ENCODE data around the gene LDHB.

The LDHB gene

DNA sequence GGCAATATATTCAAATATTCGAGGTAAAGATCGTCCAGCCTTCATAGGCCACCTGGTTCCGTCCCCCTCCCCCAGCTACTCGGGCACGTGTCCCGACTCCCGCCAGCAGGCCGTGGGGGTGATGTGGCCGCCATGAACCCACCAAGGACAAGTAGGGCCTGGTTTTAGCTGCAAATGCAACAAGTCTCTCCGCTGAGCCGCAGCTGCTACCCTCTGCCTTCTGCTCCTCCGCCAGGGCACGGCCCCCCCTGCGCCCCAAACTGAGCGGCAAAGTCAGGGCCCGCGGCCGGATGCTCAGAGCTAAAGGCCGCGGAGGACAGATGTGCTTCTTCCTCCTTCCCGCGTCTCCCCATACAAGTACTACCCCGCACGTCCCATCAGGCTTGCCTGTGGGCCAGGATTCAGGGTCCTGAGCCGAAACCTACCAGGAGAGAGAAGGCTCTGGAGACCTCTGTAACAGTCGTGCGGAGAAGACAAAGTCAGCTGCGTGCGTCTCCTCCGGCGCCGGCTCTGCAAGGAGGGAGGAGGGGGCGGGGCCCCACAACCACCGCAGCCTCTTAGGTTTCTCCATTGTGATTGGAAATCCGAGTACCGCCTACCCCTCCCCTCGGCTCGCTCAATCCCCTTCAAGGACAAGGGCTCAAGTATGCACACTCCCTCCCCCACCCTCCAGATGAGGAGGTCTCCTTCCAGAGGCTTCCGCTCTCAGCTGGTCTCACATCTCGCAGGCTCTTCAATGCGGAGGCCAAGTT is at the start of gene LDHB:
TSS of gene LDHB (minus strand) at position 517 of the 752 bp plus-strand sequence. CDS start 3,171 bp downstream, outside the sequence.
- Histone ChIP-seq H3K4me2 (peak within 1 kb of the TSS; percentile 89), H3K4me1 (ENCODE audit: low read depth, poor library complexity, severe bottlenecking) (peaks cover 28% of the 10 kb centered on the region), H3K79me2 (ENCODE audit: insufficient read depth, low read depth) (peaks cover 47% of the 10 kb centered on the region), H4K20me1 (ENCODE audit: insufficient read depth) (peaks cover 18% of the 10 kb centered on the region), H3K36me3 (ENCODE audit: insufficient read depth) (peaks cover 21% of the 10 kb centered on the region; the same call in 1 of the 2 replicates), H3K27ac (peak within 1 kb of the TSS; percentile 93), H3K27me3 (ENCODE audit: insufficient read depth, low read depth) (no peaks in the 10 kb centered on the region), H3K9ac (peak within 1 kb of the TSS; percentile 96), H3K4me3 (IDR thresholded peaks at IDR 0.05; ENCODE audit: insufficient read depth, low read depth, low read length) (peak within 1 kb of the TSS; percentile 52), H2AFZ (ENCODE audit: low read depth) (peak within 1 kb of the TSS; percentile 86)
- TF ChIP-seq, protein P1, sequence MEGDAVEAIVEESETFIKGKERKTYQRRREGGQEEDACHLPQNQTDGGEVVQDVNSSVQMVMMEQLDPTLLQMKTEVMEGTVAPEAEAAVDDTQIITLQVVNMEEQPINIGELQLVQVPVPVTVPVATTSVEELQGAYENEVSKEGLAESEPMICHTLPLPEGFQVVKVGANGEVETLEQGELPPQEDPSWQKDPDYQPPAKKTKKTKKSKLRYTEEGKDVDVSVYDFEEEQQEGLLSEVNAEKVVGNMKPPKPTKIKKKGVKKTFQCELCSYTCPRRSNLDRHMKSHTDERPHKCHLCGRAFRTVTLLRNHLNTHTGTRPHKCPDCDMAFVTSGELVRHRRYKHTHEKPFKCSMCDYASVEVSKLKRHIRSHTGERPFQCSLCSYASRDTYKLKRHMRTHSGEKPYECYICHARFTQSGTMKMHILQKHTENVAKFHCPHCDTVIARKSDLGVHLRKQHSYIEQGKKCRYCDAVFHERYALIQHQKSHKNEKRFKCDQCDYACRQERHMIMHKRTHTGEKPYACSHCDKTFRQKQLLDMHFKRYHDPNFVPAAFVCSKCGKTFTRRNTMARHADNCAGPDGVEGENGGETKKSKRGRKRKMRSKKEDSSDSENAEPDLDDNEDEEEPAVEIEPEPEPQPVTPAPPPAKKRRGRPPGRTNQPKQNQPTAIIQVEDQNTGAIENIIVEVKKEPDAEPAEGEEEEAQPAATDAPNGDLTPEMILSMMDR (conservative IDR thresholded peaks at IDR 0.05; ENCODE audit: low read depth, low read length), result no peak

DNA sequence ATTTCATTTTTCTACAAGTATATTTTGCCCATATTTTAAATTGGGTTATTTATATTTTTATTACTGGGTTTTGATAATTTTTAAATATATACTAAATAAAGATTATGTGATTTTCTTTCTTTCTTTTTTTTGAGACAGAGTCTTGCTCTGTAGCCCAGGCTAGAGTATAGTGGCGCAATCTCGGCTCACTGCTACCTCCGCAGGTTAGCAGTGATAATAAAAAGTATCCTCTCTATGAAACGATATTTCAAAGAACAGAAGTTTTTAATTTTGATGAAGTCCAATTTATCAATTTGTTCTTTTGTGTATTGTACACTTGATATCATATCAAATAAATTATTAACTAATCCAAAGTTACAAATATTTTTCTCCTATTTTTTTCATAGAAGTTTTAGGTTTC is 47.2 kb upstream of the LDHB start:
- H2AFZ ChIP-seq (ENCODE audit: low read depth), result no peak overlapping the region
- H3K27ac ChIP-seq, result no peak overlapping the region
- no peak overlapping the region for H3K4me2 ChIP-seq
- no peaks in the 10 kb centered on the region for H4K20me1 ChIP-seq (ENCODE audit: insufficient read depth)
- H3K79me2 ChIP-seq (ENCODE audit: insufficient read depth, low read depth), result no peaks in the 10 kb centered on the region
- no peak overlapping the region for H3K9ac ChIP-seq
- H3K36me3 ChIP-seq (ENCODE audit: insufficient read depth), result no peaks in the 10 kb centered on the region
- TF ChIP-seq, protein P1 (conservative IDR thresholded peaks at IDR 0.05; ENCODE audit: low read depth, low read length), result no peak
- no peak overlapping the region for H3K4me3 ChIP-seq (IDR thresholded peaks at IDR 0.05; ENCODE audit: insufficient read depth, low read depth, low read length)
- H3K27me3 ChIP-seq (ENCODE audit: insufficient read depth, low read depth), result no peaks in the 10 kb centered on the region
- no peaks in the 10 kb centered on the region for H3K4me1 ChIP-seq (ENCODE audit: low read depth, poor library complexity, severe bottlenecking)

GRCh38 chr12:21699851-21700250 is 42.2 kb upstream of the LDHB start:
- Histone ChIP-seq H3K4me2 (no peak overlapping the region), H4K20me1 (ENCODE audit: insufficient read depth) (no peaks in the 10 kb centered on the region), H2AFZ (ENCODE audit: low read depth) (no peak overlapping the region), H3K4me3 (IDR thresholded peaks at IDR 0.05; ENCODE audit: insufficient read depth, low read depth, low read length) (no peak overlapping the region), H3K79me2 (ENCODE audit: insufficient read depth, low read depth) (no peaks in the 10 kb centered on the region), H3K36me3 (ENCODE audit: insufficient read depth) (no peaks in the 10 kb centered on the region), H3K4me1 (ENCODE audit: low read depth, poor library complexity, severe bottlenecking) (no peaks in the 10 kb centered on the region), H3K27ac (no peak overlapping the region), H3K9ac (no peak overlapping the region), H3K27me3 (ENCODE audit: insufficient read depth, low read depth) (no peaks in the 10 kb centered on the region)
- TF ChIP-seq, protein P1 (conservative IDR thresholded peaks at IDR 0.05; ENCODE audit: low read depth, low read length), result no peak

- Histone ChIP-seq H3K4me2 (no peak overlapping the region), H3K27me3 (ENCODE audit: insufficient read depth, low read depth) (no peaks in the 10 kb centered on the region), H3K9ac (no peak overlapping the region), H4K20me1 (ENCODE audit: insufficient read depth) (no peaks in the 10 kb centered on the region), H3K36me3 (ENCODE audit: insufficient read depth) (no peaks in the 10 kb centered on the region), H3K79me2 (ENCODE audit: insufficient read depth, low read depth) (no peaks in the 10 kb centered on the region), H3K27ac (no peak overlapping the region), H3K4me3 (IDR thresholded peaks at IDR 0.05; ENCODE audit: insufficient read depth, low read depth, low read length) (no peak overlapping the region), H2AFZ (ENCODE audit: low read depth) (no peak overlapping the region), H3K4me1 (ENCODE audit: low read depth, poor library complexity, severe bottlenecking) (no peaks in the 10 kb centered on the region)
- TF ChIP-seq, protein P1 (conservative IDR thresholded peaks at IDR 0.05; ENCODE audit: low read depth, low read length), result peak; percentile 89
These were observed 40.4 kb upstream of the LDHB start for GRCh38 chr12:21697904-21698630.
